ENCODE data around the gene CFAP77.

CFAP77 gene

DNA sequence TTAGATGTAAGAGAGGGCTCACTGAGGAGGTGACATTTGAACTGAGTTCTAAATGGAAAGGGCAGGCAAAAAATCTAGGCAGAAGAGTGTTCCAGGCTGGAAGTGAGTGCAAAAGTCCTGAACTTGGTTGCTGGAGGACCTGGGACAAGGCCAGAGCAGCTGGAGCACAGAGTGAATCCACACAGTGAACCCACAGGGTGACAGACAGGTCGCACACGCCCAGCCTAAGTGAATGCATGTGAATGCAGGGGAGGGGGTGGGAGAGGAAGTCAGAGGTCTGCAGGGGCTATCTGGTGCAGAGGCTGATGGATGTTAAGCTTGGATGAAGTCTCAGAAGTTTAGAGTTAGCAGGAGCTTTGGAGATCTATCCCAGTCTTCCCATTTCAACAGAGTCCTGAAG, 2.8 kb upstream of the CFAP77 start:
- FAIRE-seq (no peak), DNase-seq (ENCODE audit: low spot score) (no peak)

GRCh38 chr9:132408521-132408920, 1.5 kb upstream of the CFAP77 start:
- no peak for DNase-seq (ENCODE audit: low spot score)
- no peak for FAIRE-seq

DNA sequence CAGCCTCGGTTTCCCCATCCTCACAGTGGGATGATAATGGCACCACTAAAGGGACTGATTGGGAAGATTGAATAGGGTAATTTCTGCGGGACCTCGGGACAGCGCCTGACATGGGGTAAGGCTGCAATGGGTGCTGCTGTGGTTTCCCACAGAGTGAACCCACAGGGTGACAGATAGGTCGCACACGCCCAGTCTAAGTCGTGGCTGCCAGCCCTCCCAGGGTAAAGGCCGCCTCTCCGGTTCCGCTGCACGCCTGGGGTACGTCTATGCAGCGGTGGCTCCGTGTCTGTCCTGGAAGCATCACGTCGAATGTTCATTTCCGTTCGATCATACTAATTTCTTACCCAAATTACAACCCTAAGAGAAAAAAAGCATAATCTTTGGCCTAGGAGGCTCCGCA, 631 bp downstream of the CFAP77 start:
- FAIRE-seq (no peak), DNase-seq (ENCODE audit: low spot score) (no peak)

- DNase-seq (ENCODE audit: low spot score) (no peak), FAIRE-seq (no peak)
Observed at GRCh38 chr9:132411091-132411508, 1.1 kb downstream of the CFAP77 start.

DNA sequence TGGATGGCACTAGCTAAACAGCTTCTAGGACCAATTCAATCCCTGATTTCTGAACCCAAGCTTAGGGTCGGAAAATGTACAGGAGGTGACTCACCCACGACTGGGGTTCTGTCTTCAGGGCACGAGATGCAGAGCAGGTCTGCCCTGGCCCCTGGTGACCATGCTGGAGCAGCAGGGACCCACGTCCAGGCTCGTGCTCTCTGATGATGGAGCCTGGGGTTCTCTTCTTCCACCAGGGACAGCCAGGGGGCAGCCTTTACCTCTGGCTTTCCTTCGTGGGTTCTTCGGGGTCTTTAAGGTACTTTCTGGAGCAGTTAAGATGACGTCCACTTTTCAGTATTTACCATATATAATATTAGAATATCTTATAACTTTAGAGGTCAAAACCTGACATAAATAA, 2.1 kb downstream of the CFAP77 start:
- FAIRE-seq (no peak), DNase-seq (ENCODE audit: low spot score) (no peak)

GRCh38 chr9:132413926-132414325, 3.9 kb downstream of the CFAP77 start:
- no peak for FAIRE-seq
- no peak for DNase-seq (ENCODE audit: low spot score)

GRCh38 chr9:132414731-132415130, 4.7 kb downstream of the CFAP77 start:
- DNase-seq (ENCODE audit: low spot score) = no peak
- no peak for FAIRE-seq

- DNase-seq (ENCODE audit: low spot score) (no peak), FAIRE-seq (no peak)
Observed at GRCh38 chr9:132415181-132415580, 5.2 kb downstream of the CFAP77 start.

- DNase-seq (ENCODE audit: low spot score) = no peak
- FAIRE-seq = no peak
Observed at GRCh38 chr9:132418726-132419363, 8.8 kb downstream of the CFAP77 start.

DNA sequence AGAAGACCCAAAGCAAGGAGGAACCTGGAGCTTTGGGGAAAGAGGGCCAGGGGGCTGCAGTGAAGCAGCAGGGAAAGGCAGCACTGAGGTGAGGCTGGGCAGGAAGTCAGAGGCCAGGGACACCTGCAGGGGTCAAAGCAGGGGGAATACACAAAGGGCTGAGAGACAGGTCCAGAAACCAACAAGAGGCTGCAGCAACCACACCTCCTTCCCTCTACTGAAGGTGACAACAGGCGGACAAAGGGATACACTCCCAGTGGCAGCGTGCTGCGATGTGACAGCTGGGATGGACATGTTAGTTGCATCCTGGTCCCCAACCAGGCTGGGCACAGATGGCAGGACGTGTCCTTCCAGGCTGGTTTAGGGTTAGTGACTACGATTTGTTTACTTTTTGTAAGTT, 12.6 kb downstream of the CFAP77 start:
- DNase-seq (ENCODE audit: low spot score) (no peak), FAIRE-seq (no peak)

DNA sequence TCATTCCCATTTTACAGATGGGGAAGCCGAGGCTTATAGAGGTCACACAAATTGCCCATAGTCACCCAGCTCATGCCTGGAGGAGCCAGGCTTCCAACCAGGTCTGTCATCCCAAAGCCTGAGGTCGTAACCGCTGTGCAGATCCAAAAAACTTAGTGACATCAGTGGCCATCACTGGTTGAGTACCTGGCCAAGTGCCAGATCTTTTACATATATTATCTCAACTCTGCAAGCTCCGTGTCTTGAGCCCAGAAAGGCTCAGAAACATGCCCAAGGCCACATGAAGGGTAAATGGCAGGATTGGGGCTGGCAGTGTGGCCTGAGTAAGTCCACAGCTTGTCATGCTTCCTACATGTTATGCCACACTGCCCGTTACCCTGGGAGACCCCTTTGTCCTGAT, 13.5 kb downstream of the CFAP77 start:
- FAIRE-seq (no peak), DNase-seq (ENCODE audit: low spot score) (no peak)

- FAIRE-seq (no peak), DNase-seq (ENCODE audit: low spot score) (no peak)
Observed at GRCh38 chr9:132424857-132425674, 15.1 kb downstream of the CFAP77 start.

GRCh38 chr9:132425675-132426062, 15.7 kb downstream of the CFAP77 start:
- no peak for FAIRE-seq
- DNase-seq (ENCODE audit: low spot score) = no peak

GRCh38 chr9:132426639-132427414, 16.8 kb downstream of the CFAP77 start:
- DNase-seq (ENCODE audit: low spot score) = no peak
- FAIRE-seq = no peak

DNA sequence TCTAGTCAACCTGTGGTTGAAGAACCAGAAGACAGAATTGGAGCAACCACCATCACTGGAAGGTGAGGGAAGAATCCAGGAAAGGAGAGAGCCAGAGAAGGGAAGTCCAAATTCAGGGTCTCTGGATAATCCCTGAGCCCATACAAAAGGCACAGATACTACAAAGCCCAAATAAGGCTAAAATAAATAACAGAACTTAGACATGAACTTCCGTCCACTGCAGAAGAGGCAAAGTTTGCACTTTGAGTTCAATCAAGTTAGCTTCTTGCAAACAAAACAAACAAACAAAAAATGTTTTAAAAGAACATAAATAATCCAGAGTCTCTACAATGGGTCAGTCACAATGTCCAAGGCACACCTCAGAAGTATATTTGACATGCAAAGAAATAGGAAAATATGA, 21.0 kb downstream of the CFAP77 start:
- DNase-seq (ENCODE audit: low spot score) = no peak
- no peak for FAIRE-seq

DNA sequence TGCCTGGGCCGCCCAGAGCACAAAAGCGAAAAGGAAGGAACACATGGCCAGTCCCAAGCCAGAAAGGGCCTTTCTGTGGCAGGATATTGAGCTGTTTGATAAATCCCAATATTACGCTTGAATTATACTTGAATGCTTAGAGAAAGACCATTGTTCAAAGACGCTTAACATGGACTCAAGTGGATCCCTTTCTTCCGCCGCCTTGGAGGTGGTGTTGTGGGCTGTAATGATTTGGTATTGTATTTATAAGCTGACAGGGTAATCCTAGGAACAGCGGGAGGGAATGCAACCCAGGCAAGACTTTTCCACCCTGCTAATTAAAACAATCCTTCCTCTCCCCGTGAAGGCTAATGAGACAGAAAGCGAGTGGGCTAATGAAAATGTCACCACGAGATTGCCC, 24.9 kb downstream of the CFAP77 start:
- FAIRE-seq (no peak), DNase-seq (ENCODE audit: low spot score) (no peak)

GRCh38 chr9:132439153-132439552, 29.1 kb downstream of the CFAP77 start:
- no peak for DNase-seq (ENCODE audit: low spot score)
- no peak for FAIRE-seq

DNA sequence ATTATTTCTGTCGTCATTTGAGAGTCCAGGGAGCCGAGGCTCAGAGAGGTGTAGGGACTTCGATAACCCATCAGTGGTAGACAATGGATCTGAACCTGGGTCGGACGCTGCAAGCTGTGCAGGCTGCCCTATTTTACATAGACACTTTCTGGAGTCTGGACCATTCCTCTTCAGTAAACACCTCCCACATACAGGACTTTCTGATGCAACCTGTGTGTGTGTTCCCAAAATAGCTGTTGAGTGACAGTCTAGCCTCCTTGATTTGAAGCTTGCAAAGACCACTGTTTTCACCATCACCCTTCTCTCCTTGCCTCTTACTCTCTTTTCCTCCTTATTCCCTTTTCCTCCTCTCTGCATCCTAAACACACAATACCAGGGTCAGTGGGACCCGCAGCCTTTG, 30.7 kb downstream of the CFAP77 start:
- no peak for FAIRE-seq

DNA sequence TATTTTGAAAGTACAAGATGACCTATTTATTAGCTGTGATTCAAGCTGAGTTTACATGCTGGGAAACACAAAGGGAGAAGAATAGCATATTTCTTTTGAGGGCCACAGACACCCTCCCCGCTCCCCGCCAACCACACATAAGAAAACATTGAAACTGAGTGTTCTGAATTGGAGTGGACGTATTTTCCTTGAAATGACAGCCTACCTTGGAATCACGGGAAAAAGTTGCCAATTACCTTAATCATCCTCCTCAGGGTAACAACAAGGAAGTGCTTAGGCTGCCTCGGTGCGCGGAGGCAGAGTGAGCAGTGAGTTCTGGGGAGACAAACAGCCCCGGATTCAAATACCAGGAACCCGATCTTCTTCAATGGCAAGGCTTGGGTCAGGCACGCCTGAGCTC, 31.4 kb downstream of the CFAP77 start:
- no peak for DNase-seq (ENCODE audit: low spot score)
- FAIRE-seq = no peak

More for the DNA sequence above, 30.7 kb downstream of the CFAP77 start:
- no peak for DNase-seq (ENCODE audit: low spot score)

GRCh38 chr9:132443951-132444607, 34.1 kb downstream of the CFAP77 start:
- DNase-seq (ENCODE audit: low spot score) (no peak), FAIRE-seq (no peak)

- FAIRE-seq = no peak
- no peak for DNase-seq (ENCODE audit: low spot score)
Observed at GRCh38 chr9:132446887-132447286, 36.9 kb downstream of the CFAP77 start.

- DNase-seq (ENCODE audit: low spot score) = no peak
- no peak for FAIRE-seq
Observed at GRCh38 chr9:132447346-132447745, 37.3 kb downstream of the CFAP77 start.

All from RCC 7860 (cell line).